Activated CD4-positive, alpha-beta T cell treated with anti-CD3 and anti-CD28 coated beads for 36 hours (primary cell): ENCODE data around the gene SYTL2. TPM values are rescaled to one million over a fixed set of nuclear protein-coding genes. Genes with fewer than 3 reads are reported as not detected.
A peak's percentile ranks its signal among the peaks of the same experiment; 100 is the strongest.

Experiments
- ATAC-seq: fragments of 200-7000 bp; cut with Tn5 transposase; one replicate; pipeline ENCODE4 v1.10.0; 2021; ENCODE audit warnings: mild to moderate bottlenecking, moderate library complexity
- CTCF ChIA-PET: fragments of 350-600 bp; sonication (Branson Sonifier 250); formaldehyde crosslinking; loops from one replicate; lab custom pipeline; 2021; ENCODE audit warnings: antibody characterized with exemption; lab: Charles Lee
- POLR2A ChIA-PET: fragments of 350-600 bp; sonication (Branson Sonifier 250); formaldehyde crosslinking; loops from one replicate; lab custom pipeline; 2021; ENCODE audit warnings: antibody characterized with exemption, inconsistent platforms; lab: Charles Lee
- DNase-seq: peaks from one replicate; pipeline ENCODE4 v3.0.0-alpha.2; 2020
- H3K27ac Mint-ChIP-seq: one replicate; pipeline ENCODE4 v1.8.0; 2021; ENCODE audit warnings: mixed read lengths
- H3K27me3 Mint-ChIP-seq: one replicate; pipeline ENCODE4 v1.8.0; 2021; ENCODE audit warnings: mixed read lengths
- H3K36me3 Mint-ChIP-seq: one replicate; pipeline ENCODE4 v1.8.0; 2021; ENCODE audit warnings: low read depth, mixed read lengths
- H3K4me1 Mint-ChIP-seq: one replicate; pipeline ENCODE4 v1.8.0; 2021; ENCODE audit warnings: mixed read lengths
- H3K4me3 Mint-ChIP-seq: one replicate; pipeline ENCODE4 v1.8.0; 2021; ENCODE audit warnings: mild to moderate bottlenecking, moderate library complexity, mixed read lengths
- H3K9me3 Mint-ChIP-seq: one replicate; pipeline ENCODE4 v1.8.0; 2021; ENCODE audit warnings: low read depth, mixed read lengths
- intact Hi-C, 2 experiments: fragments of 100-400 bp; cut with DNase I in 1 of 2; cut with micrococcal nuclease in 1 of 2; formaldehyde crosslinking; loops; one replicate each; pipeline versions ENCODE4 v1.14.2 to v1.15.1; 2022 to 2024; cut with DNase I, micrococcal nuclease
- total RNA-seq, 2 experiments: library from RNA; stranded (reverse); gene quantifications; one replicate each; pipeline ENCODE4 v1.2.3, GENCODE V29; 2021

Gene SYTL2
- total RNA-seq, 2 experiments from 2014 or later = 5.2 to 6.8 TPM

DNA sequence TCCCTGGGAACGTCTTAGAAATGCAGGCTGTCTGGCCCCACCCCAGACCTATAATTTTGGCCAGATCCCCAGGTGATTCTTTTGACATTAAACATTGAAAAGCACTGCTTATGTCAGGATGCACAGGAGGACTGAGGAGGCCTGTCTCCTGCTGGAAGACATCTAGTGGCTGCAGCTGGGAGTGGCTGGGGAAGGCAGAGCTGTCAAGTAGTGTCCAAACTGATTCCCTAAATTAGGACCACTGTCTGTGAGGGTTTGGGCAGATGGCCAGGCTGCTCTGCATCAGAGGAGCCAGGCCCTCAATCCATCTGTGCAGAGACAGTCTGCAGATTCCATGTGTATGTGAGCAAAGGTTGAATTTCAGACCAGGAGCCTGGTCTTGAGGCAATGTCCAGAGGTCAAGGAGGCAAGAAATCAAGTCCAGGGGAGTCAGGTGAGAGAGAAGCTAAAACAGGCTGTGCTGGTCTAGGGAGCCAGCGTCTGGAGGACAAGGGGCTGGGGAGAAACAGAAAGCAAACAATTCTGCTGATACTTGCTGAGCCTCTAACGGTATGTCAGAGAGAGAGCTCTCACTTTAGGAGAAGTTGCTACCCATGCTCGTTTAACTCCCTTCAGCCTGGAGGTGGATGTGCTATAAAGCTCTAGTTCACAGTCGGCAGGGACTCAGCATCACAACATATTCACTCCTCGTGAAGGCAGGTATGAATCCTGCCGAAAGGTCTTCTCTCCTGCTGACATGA is 15.3 kb upstream of the SYTL2 start:
- H3K4me3 Mint-ChIP-seq = no peak overlapping the region
- ATAC-seq = no peak

GRCh38 chr11:85825616-85826015 is 14.7 kb upstream of the SYTL2 start:
- Mint-ChIP-seq H3K27ac (no peak overlapping the region), H3K4me3 (no peak overlapping the region), H3K4me1 (peaks cover 67% of the 10 kb centered on the region), H3K27me3 (no peaks in the 10 kb centered on the region), H3K9me3 (no peaks in the 10 kb centered on the region), H3K36me3 (no peaks in the 10 kb centered on the region)
- POLR2A ChIA-PET = no interaction called here
- DNase-seq = no peak
- CTCF ChIA-PET = interaction anchor here (0.6 to 1.6 kb wide), 5 partner anchors 8 to 1528 kb away, joined by 3 to 4 read pairs (median 3); partner anchors contain the start of gene DLG2
- no peak for ATAC-seq
- intact Hi-C loops = loop anchor here (2.0 to 10.0 kb wide), 5 partner anchors 15 to 231 kb away; partner anchors contain the start of genes CREBZF (in 1 of the 2), SYTL2 (in 1 of the 2) and TMEM126B (in 1 of the 2)

More for the DNA sequence above, 15.3 kb upstream of the SYTL2 start:
- ChIA-PET POLR2A (no interaction called here), CTCF (interaction anchor here (0.6 to 1.6 kb wide), 9 partner anchors 7 to 1527 kb away, joined by 3 to 5 read pairs (median 3); partner anchors contain the start of gene DLG2)
- Mint-ChIP-seq H3K27ac (peak overlapping the region; percentile 11), H3K9me3 (no peaks in the 10 kb centered on the region), H3K36me3 (no peaks in the 10 kb centered on the region), H3K27me3 (no peaks in the 10 kb centered on the region), H3K4me1 (peaks cover 65% of the 10 kb centered on the region)
- intact Hi-C loops = loop anchor here (2.0 to 10.0 kb wide), 4 partner anchors 129 to 231 kb away; partner anchors contain the start of genes CREBZF (in 1 of the 2) and TMEM126B (in 1 of the 2)
- peak; percentile 48 for DNase-seq

- POLR2A ChIA-PET = no interaction called here
- CTCF ChIA-PET = interaction anchor here (1.0 kb wide), 1 partner anchor 9 kb away, joined by 6 read pairs; no protein-coding TSS in a partner anchor
- Mint-ChIP-seq H3K27me3 (no peaks in the 10 kb centered on the region), H3K9me3 (no peaks in the 10 kb centered on the region), H3K36me3 (no peaks in the 10 kb centered on the region), H3K27ac (peak overlapping the region; percentile 75), H3K4me3 (peak overlapping the region; percentile 5), H3K4me1 (peaks cover 67% of the 10 kb centered on the region)
- ATAC-seq (peak; percentile 81), DNase-seq (peak; percentile 71)
- intact Hi-C loops = loop anchor here (1.0 to 10.0 kb wide), 4 partner anchors 11 to 229 kb away; partner anchors contain the start of gene SYTL2 (in 1 of the 2)
Observed at GRCh38 chr11:85823816-85824215, 12.9 kb upstream of the SYTL2 start.

GRCh38 chr11:85822814-85823213 is 11.9 kb upstream of the SYTL2 start:
- intact Hi-C loops = loop anchor here (1.0 to 10.0 kb wide), 3 partner anchors 10 to 228 kb away; no protein-coding TSS in a partner anchor
- DNase-seq (no peak), ATAC-seq (no peak)
- H3K4me3 Mint-ChIP-seq = no peak overlapping the region
- no peaks in the 10 kb centered on the region for H3K27me3 Mint-ChIP-seq
- POLR2A ChIA-PET = no interaction called here
- H3K4me1 Mint-ChIP-seq = peaks cover 61% of the 10 kb centered on the region
- CTCF ChIA-PET = interaction anchor here (0.7 kb wide), 1 partner anchor 51 kb away, joined by 3 read pairs; no protein-coding TSS in a partner anchor
- H3K36me3 Mint-ChIP-seq = no peaks in the 10 kb centered on the region
- no peaks in the 10 kb centered on the region for H3K9me3 Mint-ChIP-seq
- H3K27ac Mint-ChIP-seq = no peak overlapping the region

DNA sequence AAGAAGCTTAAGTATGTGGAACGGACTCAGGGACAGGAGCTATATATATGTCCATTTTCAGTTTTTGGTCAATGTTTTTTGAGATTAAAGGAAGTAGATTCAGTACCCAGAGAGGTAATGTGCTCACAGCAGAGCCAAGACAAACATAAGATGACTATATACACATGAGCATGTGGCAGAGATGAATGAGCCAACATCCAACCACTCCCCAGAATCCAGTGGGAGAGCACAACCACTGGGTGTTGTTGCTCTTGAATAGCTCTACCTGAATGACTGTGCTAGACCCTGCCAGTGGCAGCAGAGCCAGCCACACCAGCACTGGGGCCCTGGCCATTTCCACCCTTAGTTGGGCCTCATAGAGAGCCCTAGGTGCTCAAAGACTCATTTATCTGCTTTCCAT is 10.7 kb upstream of the SYTL2 start:
- DNase-seq (peak; percentile 39), ATAC-seq (peak; percentile 43)
- ChIA-PET CTCF (no interaction called here), POLR2A (interaction anchor here (0.7 kb wide), 1 partner anchor 174 kb away, joined by 4 read pairs; the partner anchor contains the start of gene TMEM126A)
- Mint-ChIP-seq H3K27ac (no peak overlapping the region), H3K27me3 (no peaks in the 10 kb centered on the region), H3K36me3 (no peaks in the 10 kb centered on the region), H3K4me3 (no peak overlapping the region), H3K9me3 (no peaks in the 10 kb centered on the region), H3K4me1 (peaks cover 50% of the 10 kb centered on the region)
- intact Hi-C loops = loop anchor here in 1 of 2 experiments (10.0 kb wide), 1 partner anchor 227 kb away; no protein-coding TSS in a partner anchor

DNA sequence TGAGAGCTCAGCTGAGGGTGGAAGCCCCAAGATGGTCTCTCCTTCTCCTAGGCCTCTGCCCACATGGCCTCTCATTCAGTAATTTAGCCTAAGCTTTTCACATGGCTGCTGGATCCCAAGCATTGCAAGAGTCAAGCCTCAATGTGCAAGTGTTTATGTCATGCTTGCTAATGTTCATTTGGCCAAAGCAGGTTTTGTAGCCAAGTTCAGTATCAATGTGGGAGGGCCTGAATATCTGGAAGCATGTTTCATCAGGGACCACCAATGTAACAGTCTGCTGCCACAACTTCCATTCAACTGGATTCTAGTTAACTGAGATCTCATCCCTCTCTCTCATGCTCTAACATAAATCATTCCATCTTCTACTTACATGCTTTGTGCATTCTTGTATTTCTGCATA is 8.5 kb upstream of the SYTL2 start:
- H3K4me3 Mint-ChIP-seq = no peak overlapping the region
- intact Hi-C loops = no loop called here
- H3K27ac Mint-ChIP-seq = no peak overlapping the region
- CTCF ChIA-PET = no interaction called here
- DNase-seq = no peak
- no peak for ATAC-seq
- no peaks in the 10 kb centered on the region for H3K9me3 Mint-ChIP-seq
- H3K27me3 Mint-ChIP-seq = no peaks in the 10 kb centered on the region
- POLR2A ChIA-PET = no interaction called here
- peaks cover 37% of the 10 kb centered on the region for H3K4me1 Mint-ChIP-seq
- H3K36me3 Mint-ChIP-seq = no peaks in the 10 kb centered on the region

GRCh38 chr11:85815186-85815931 is 4.4 kb upstream of the SYTL2 start:
- POLR2A ChIA-PET = no interaction called here
- DNase-seq (no peak), ATAC-seq (no peak)
- no peak overlapping the region for H3K4me3 Mint-ChIP-seq
- no peak overlapping the region for H3K27ac Mint-ChIP-seq
- CTCF ChIA-PET = interaction anchor here (0.6 to 1.6 kb wide), 5 partner anchors 8 to 139 kb away, joined by 3 to 6 read pairs (median 3); no protein-coding TSS in a partner anchor
- H3K27me3 Mint-ChIP-seq = peaks cover 8% of the 10 kb centered on the region
- intact Hi-C loops = no loop called here
- peaks cover 14% of the 10 kb centered on the region for H3K4me1 Mint-ChIP-seq
- H3K36me3 Mint-ChIP-seq = no peaks in the 10 kb centered on the region
- no peaks in the 10 kb centered on the region for H3K9me3 Mint-ChIP-seq

GRCh38 chr11:85813721-85814120 is 2.8 kb upstream of the SYTL2 start:
- Mint-ChIP-seq H3K4me3 (no peak overlapping the region), H3K4me1 (peaks cover 30% of the 10 kb centered on the region), H3K27me3 (peaks cover 8% of the 10 kb centered on the region), H3K9me3 (no peaks in the 10 kb centered on the region), H3K27ac (no peak overlapping the region), H3K36me3 (no peaks in the 10 kb centered on the region)
- POLR2A ChIA-PET = no interaction called here
- intact Hi-C loops = loop anchor here in 1 of 2 experiments (1.0 kb wide), 1 partner anchor 10 kb away; no protein-coding TSS in a partner anchor
- CTCF ChIA-PET = interaction anchor here (1.2 kb wide), 1 partner anchor 15 kb away, joined by 4 read pairs; no protein-coding TSS in a partner anchor
- DNase-seq (no peak), ATAC-seq (no peak)

- Mint-ChIP-seq H3K9me3 (no peaks in the 10 kb centered on the region), H3K27me3 (peaks cover 8% of the 10 kb centered on the region), H3K4me3 (peak overlapping the region; percentile 73), H3K27ac (no peak overlapping the region), H3K4me1 (peaks cover 31% of the 10 kb centered on the region), H3K36me3 (no peaks in the 10 kb centered on the region)
- CTCF ChIA-PET = no interaction called here
- DNase-seq = no peak
- no peak for ATAC-seq
- POLR2A ChIA-PET = no interaction called here
- intact Hi-C loops = loop anchor here (1.0 to 2.0 kb wide), 3 partner anchors 13 to 146 kb away; partner anchors contain the start of gene CREBZF (in 1 of the 2)
Observed at GRCh38 chr11:85811624-85812023, 683 bp upstream of the SYTL2 start.

- ChIA-PET CTCF (interaction anchor here (0.8 to 1.5 kb wide), 4 partner anchors 16 to 147 kb away, joined by 3 to 5 read pairs (median 4); no protein-coding TSS in a partner anchor), POLR2A (interaction anchor here (0.9 kb wide), 1 partner anchor 145 kb away, joined by 3 read pairs; the partner anchor contains the start of gene CREBZF)
- Mint-ChIP-seq H3K4me3 (peak overlapping the region; percentile 73), H3K27ac (no peak overlapping the region), H3K36me3 (no peaks in the 10 kb centered on the region), H3K9me3 (no peaks in the 10 kb centered on the region), H3K4me1 (peaks cover 32% of the 10 kb centered on the region), H3K27me3 (peaks cover 8% of the 10 kb centered on the region)
- intact Hi-C loops = loop anchor here (2.0 kb wide), 2 partner anchors 14 to 58 kb away; no protein-coding TSS in a partner anchor
- DNase-seq (no peak), ATAC-seq (no peak)
Observed at GRCh38 chr11:85810521-85810870, 445 bp downstream of the SYTL2 start.
